Fibroblast of upper back skin (primary cell): Measurements from ENCODE around the gene HOXC11.

Experiments used
- DNase-seq: peaks from one replicate; pipeline ENCODE4 v3.0.0-alpha.2; 2013

Gene HOXC11

GRCh38 chr12:54026640-54027441, 53.9 kb downstream of the HOXC11 start:
- no peak for DNase-seq
